Endothelial cell (in vitro differentiated cells): ENCODE measurements around the gene NOSTRIN. TPM values are rescaled to one million over a fixed set of nuclear protein-coding genes. Genes with fewer than 3 reads are reported as not detected.
A peak's percentile ranks its signal among the peaks of the same experiment; 100 is the strongest.

ENCODE experiments used
- DNase-seq: peaks from one replicate; pipeline ENCODE4 v3.0.0; 2021; ENCODE audit warnings: low spot score
- H3K27ac Mint-ChIP-seq: one replicate; pipeline ENCODE4 v1.8.0; 2021; ENCODE audit warnings: mixed read lengths, inconsistent platforms; ENCODE audit not compliant: unreplicated experiment
- H3K27me3 Mint-ChIP-seq: one replicate; pipeline ENCODE4 v1.8.0; 2021; ENCODE audit warnings: mild to moderate bottlenecking, moderate library complexity, mixed read lengths, inconsistent platforms; ENCODE audit not compliant: unreplicated experiment
- H3K36me3 Mint-ChIP-seq: one replicate; pipeline ENCODE4 v1.8.0; 2021; ENCODE audit warnings: mild to moderate bottlenecking, low read depth, mixed read lengths, inconsistent platforms; ENCODE audit not compliant: unreplicated experiment
- H3K4me1 Mint-ChIP-seq: one replicate; pipeline ENCODE4 v1.8.0; 2021; ENCODE audit warnings: mild to moderate bottlenecking, mixed read lengths, inconsistent platforms; ENCODE audit not compliant: unreplicated experiment
- H3K4me3 Mint-ChIP-seq: one replicate; pipeline ENCODE4 v1.8.0; 2021; ENCODE audit warnings: mild to moderate bottlenecking, mixed read lengths, inconsistent platforms; ENCODE audit not compliant: unreplicated experiment
- H3K9me3 Mint-ChIP-seq: one replicate; pipeline ENCODE4 v1.8.0; 2021; ENCODE audit warnings: mixed read lengths, inconsistent platforms; ENCODE audit not compliant: unreplicated experiment
- CTCF ChIP-seq: fragments of 200-600 bp; sonication (generic); IDR thresholded peaks from one replicate; pipeline ENCODE4 v1.5.0; 2021; ENCODE audit warnings: antibody characterized with exemption; ENCODE audit not compliant: unreplicated experiment
- total RNA-seq: library from RNA; stranded (reverse); fragmentation: NEBNext Ultra II Directional; extraction: Animal tissue kit (Norgen Biotek cat#: 25700); gene quantifications from one replicate; pipeline ENCODE4 v1.2.1, GENCODE V29; 2021; ENCODE audit not compliant: unreplicated experiment

Gene NOSTRIN
- total RNA-seq, 1 donor from 2014 or later = not detected

GRCh38 chr2:168910330-168910729 lies 107.9 kb downstream of the NOSTRIN start:
- Mint-ChIP-seq H3K4me1 (peaks cover 10% of the 10 kb centered on the region), H3K27ac (no peak overlapping the region), H3K9me3 (no peaks in the 10 kb centered on the region), H3K27me3 (peaks cover 6% of the 10 kb centered on the region), H3K4me3 (no peak overlapping the region), H3K36me3 (no peaks in the 10 kb centered on the region)
- TF ChIP-seq CTCF = no peak
- DNase-seq = no peak

GRCh38 chr2:168912466-168912865 lies 110.0 kb downstream of the NOSTRIN start:
- Mint-ChIP-seq H3K4me1 (peaks cover 8% of the 10 kb centered on the region), H3K9me3 (no peaks in the 10 kb centered on the region), H3K27me3 (peaks cover 6% of the 10 kb centered on the region), H3K36me3 (no peaks in the 10 kb centered on the region), H3K4me3 (no peak overlapping the region), H3K27ac (no peak overlapping the region)
- no peak for TF ChIP-seq CTCF
- no peak for DNase-seq

GRCh38 chr2:168912901-168913369 lies 110.5 kb downstream of the NOSTRIN start:
- Mint-ChIP-seq H3K4me3 (no peak overlapping the region), H3K36me3 (no peaks in the 10 kb centered on the region), H3K27me3 (peaks cover 6% of the 10 kb centered on the region), H3K9me3 (no peaks in the 10 kb centered on the region), H3K4me1 (peaks cover 4% of the 10 kb centered on the region), H3K27ac (no peak overlapping the region)
- peak; percentile 8 for DNase-seq
- TF ChIP-seq CTCF = no peak

GRCh38 chr2:168913495-168913894 lies 111.1 kb downstream of the NOSTRIN start:
- Mint-ChIP-seq H3K4me1 (no peaks in the 10 kb centered on the region), H3K27me3 (peaks cover 6% of the 10 kb centered on the region), H3K36me3 (no peaks in the 10 kb centered on the region), H3K4me3 (no peak overlapping the region), H3K27ac (no peak overlapping the region), H3K9me3 (no peaks in the 10 kb centered on the region)
- TF ChIP-seq CTCF = no peak
- DNase-seq = no peak

Other genes with a start within 250 kb of the NOSTRIN start
- gene SPC25, start 87.8 kb downstream of the NOSTRIN start, total RNA-seq = 6.2 TPM
- gene G6PC2, start 98.7 kb downstream of the NOSTRIN start, total RNA-seq = not detected
- gene ABCB11, start 228.7 kb downstream of the NOSTRIN start, total RNA-seq = 1.9 TPM